SJSA1 (cell line): ENCODE results near the gene NDUFV1. TPM values are rescaled to one million over a fixed set of nuclear protein-coding genes. Genes with fewer than 3 reads are reported as not detected.
"Not testable (repeated sequence)": the region's sequence is repeated elsewhere in the genome, so short reads cannot be mapped to it uniquely, and the experiment has no call there.

Source experiments
- DNase-seq, 2 experiments: peaks; one replicate each; pipeline ENCODE4 v3.0.0-alpha.2; 2015 to 2020; ENCODE audit warnings: low spot score in 2 of 2, low read depth in 1 of 2
- H3K27ac ChIP-seq: fragments of 250-450 bp; sonication (Bioruptor Pico); 2 replicates; pipeline ENCODE4 v1.5.1; 2020; ENCODE audit warnings: mild to moderate bottlenecking, moderate library complexity
- H3K27me3 ChIP-seq: fragments of 250-450 bp; sonication (Bioruptor Pico); replicated peaks from 2 replicates; pipeline ENCODE4 v1.5.1; 2020; ENCODE audit warnings: mild to moderate bottlenecking, moderate library complexity
- H3K36me3 ChIP-seq: fragments of 250-450 bp; sonication (Bioruptor Pico); 2 replicates; pipeline ENCODE4 v1.5.1; 2020; ENCODE audit warnings: mild to moderate bottlenecking
- H3K4me1 ChIP-seq: fragments of 250-450 bp; sonication (Bioruptor Pico); replicated peaks from 2 replicates; pipeline ENCODE4 v1.6.1; 2021; ENCODE audit warnings: mild to moderate bottlenecking
- H3K4me3 ChIP-seq: fragments of 250-450 bp; sonication (Bioruptor Pico); 2 replicates; pipeline ENCODE4 v1.5.1; 2020; ENCODE audit warnings: mild to moderate bottlenecking
- H3K9me3 ChIP-seq: fragments of 250-450 bp; sonication (Bioruptor Pico); replicated peaks from 2 replicates; pipeline ENCODE4 v1.5.1; 2020; ENCODE audit warnings: mild to moderate bottlenecking
- total RNA-seq: library from RNA; depleted of rRNA; stranded (reverse); fragments of >200 nt; shearing (Covaris generic); gene quantifications from 2 replicates; pipeline ENCODE4 v1.2.3, GENCODE V29; 2014

NDUFV1 gene
- total RNA-seq, 1 experiment from 2014 or later, result 308 TPM

DNA sequence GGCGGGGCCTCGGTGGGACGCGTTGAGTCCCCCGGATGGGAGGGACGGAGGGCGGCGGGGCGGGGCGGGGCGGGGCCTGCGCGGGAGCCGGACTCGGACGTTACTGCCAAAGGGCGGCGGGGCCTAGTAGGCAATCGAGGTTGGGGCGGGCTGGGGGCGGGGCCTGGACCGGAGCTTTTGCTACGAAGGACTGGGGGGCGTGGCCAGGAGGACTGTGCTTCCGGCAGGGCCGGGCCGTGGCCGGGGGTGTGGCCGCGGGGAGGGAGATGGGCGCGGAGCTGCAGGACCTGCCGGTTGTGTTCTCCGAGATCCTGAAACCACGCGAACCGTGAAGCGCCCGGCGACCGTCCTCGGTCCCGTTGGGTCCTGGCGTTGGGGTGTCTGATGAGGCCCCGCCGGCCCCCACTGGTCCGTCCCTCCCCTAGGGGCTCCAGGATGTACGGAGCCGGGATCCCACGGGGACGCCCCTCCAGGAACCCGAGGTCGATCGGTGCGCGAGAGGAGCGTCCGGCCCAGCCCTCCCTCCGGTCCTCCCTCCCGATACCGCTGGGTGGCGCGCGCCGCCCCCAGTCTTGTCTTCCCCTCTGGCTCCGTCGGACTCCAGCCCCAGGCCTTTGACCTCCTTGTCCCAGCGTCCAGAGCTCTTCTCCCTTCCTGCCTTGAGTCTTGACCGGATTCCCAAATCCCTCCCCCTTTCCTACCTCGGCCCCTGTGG, 23.6 kb downstream of the NDUFV1 start:
- Histone ChIP-seq H3K27ac (peak overlapping the region; percentile 12), H3K9me3 (peaks cover 6% of the 10 kb centered on the region), H3K27me3 (peaks cover 6% of the 10 kb centered on the region), H3K4me3 (peak overlapping the region; percentile 56), H3K4me1 (peaks cover 23% of the 10 kb centered on the region), H3K36me3 (0 out of 2 replicates have a peak, but pooled peaks cover 5% of the 10 kb centered on the region)
- peak; percentile 99 to 100 for DNase-seq

DNA sequence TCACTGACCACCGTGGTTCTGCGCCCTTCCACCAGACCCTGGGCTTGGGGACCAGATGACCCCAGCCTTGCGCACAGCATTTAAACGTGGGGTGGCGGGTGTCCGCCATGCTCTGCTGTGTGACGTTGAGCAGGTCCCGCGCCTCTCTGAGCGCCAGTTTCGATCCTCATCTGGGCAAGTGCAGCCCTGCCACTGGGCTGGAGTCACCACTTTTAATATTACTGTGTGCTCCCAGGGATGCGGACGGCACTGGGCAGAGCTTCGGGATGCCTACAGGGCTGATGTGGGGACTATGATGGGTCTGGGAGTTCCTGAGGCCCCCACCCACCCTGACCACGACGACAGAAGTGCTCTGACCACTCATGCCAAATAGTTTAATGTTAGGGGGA, 24.2 kb downstream of the NDUFV1 start:
- peak overlapping the region; percentile 12 for H3K27ac ChIP-seq
- peaks cover 23% of the 10 kb centered on the region for H3K4me1 ChIP-seq
- peak overlapping the region; percentile 56 for H3K4me3 ChIP-seq
- H3K36me3 ChIP-seq, result 0 out of 2 replicates have a peak, but pooled peaks cover 5% of the 10 kb centered on the region
- H3K9me3 ChIP-seq, result peaks cover 6% of the 10 kb centered on the region
- no peak for DNase-seq
- peaks cover 6% of the 10 kb centered on the region for H3K27me3 ChIP-seq

DNA sequence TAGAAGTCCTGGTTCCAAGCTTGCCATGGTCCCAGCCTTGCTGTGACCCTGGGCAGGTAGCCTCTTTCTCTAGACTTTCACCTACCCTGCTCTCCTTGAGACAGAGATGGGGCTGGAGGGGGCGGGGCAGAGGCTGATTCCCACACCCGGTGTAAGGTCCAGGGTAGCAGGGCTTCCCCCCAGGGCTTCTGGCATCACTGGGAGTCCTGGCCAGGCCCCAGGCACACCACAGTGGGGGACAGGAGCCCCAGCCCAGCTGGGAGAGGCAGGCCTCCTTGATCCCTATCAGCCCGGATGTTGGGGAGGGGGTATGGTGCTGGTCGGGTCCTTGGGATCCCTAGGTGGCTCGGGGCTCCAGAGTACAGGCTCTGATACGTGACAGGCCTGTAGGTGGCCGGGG, 24.7 kb downstream of the NDUFV1 start:
- Histone ChIP-seq H3K27ac (no peak overlapping the region), H3K9me3 (peaks cover 6% of the 10 kb centered on the region), H3K4me1 (peaks cover 23% of the 10 kb centered on the region), H3K27me3 (peaks cover 6% of the 10 kb centered on the region), H3K36me3 (0 out of 2 replicates have a peak, but pooled peaks cover 5% of the 10 kb centered on the region), H3K4me3 (no peak overlapping the region)
- peak in 1 of 2 experiments; percentile 61 for DNase-seq

DNA sequence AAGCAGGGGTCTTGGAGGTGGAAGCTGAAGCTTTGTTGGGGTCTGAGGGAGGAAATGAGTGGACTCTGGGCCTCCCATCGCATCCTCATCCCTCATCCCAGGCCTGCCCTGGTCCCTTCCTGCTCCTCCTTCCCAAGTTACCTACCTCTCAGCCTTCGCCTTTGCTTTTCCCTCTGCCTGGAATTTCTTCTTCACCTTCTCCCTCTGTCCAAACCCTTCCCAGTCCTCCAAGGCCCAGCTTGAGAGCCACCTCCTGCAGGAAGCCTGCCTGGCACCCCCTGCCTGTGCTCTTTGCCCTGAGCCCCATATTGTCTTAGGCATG, 25.1 kb downstream of the NDUFV1 start:
- H3K4me3 ChIP-seq, result no peak overlapping the region
- H3K27me3 ChIP-seq, result peaks cover 10% of the 10 kb centered on the region
- 0 out of 2 replicates have a peak, but pooled peaks cover 5% of the 10 kb centered on the region for H3K36me3 ChIP-seq
- peaks cover 6% of the 10 kb centered on the region for H3K9me3 ChIP-seq
- H3K4me1 ChIP-seq, result peaks cover 23% of the 10 kb centered on the region
- H3K27ac ChIP-seq, result no peak overlapping the region
- DNase-seq, result no peak

DNA sequence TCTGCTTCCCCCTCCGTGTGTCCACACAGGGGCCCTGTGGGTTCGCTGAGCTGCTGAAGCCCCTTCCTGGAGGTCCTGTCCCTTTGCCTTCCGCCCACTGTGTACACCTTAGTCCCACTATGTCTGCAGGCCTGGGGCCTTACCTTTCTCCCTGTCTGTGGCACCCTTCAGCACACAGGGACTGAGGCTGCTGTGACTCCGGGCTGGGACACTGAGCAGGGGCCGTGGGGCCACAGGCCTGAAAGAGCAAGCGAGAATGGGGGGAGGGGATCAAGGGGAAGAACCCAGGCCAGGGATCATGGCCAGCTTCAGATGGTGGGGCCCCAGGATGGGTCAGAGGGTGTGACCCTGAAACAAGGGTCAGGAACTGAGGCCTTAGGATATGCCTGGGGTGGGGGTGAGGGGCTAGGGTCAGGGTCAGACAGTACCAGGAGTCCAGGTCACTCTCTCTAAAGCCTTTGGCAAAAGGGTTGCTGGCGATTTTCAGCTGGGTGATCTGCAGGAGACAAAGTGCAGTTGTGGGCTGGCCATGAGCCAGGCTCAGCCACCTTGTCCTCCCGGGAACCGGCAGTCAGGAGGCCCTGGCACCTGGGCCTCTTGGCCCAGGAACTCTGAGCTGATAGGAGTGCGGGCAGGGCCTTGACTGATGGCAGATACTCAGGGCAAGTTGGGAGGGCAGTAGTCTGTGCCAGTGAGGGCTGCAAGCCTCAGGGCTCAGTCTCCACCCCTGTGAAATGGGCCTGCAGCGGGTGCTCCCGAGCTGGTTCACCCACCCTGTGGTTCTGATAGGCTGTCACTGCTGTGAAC, 25.6 kb downstream of the NDUFV1 start:
- H3K36me3 ChIP-seq, result 0 out of 2 replicates have a peak, but pooled peaks cover 5% of the 10 kb centered on the region

DNA sequence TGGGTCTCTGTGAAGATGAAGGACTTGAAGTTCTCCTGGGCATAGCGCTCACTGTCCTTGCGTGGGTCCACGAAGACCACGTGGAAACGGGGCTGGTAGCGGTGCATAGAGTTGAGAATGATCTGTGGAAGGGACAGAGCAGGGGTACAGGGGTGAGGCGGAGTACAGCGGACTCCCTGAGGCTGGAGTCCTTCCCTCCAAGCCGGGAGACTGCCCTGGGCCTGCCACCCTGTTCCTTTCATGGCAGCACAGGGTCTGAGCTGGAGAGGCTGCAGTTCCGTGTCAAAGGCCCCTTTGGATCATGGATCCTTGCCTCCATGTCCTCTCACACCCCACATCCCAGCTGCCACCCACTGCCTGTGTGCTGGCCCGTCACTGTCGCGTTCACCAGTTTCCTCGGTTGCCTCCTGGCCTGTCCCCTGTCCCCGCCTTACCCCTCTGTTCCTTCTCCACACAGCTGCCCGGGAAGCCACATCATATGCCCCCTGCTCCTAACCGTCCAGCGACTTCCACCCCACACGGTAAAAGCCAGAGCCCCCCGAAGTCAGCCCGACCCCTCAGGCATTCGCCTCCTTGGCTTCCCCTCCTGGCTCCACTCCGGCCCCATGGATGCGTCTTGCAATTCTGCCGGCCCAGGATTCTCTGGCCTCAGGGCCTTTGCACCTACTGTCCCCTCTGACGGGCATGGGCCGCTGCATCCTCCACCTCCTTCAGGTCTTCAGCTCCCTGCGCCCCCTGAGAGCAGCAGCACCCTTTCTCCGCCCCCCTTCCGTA, 26.4 kb downstream of the NDUFV1 start:
- H3K9me3 ChIP-seq, result peaks cover 6% of the 10 kb centered on the region
- H3K36me3 ChIP-seq, result 0 out of 2 replicates have a peak, but pooled peaks cover 5% of the 10 kb centered on the region
- peaks cover 23% of the 10 kb centered on the region for H3K4me1 ChIP-seq
- no peak for DNase-seq
- H3K27ac ChIP-seq, result no peak overlapping the region
- H3K27me3 ChIP-seq, result peaks cover 12% of the 10 kb centered on the region
- no peak overlapping the region for H3K4me3 ChIP-seq

More for the DNA sequence above, 25.6 kb downstream of the NDUFV1 start:
- DNase-seq, result no peak
- Histone ChIP-seq H3K27ac (no peak overlapping the region), H3K4me1 (peaks cover 23% of the 10 kb centered on the region), H3K27me3 (peaks cover 12% of the 10 kb centered on the region), H3K4me3 (no peak overlapping the region), H3K9me3 (peaks cover 6% of the 10 kb centered on the region)

DNA sequence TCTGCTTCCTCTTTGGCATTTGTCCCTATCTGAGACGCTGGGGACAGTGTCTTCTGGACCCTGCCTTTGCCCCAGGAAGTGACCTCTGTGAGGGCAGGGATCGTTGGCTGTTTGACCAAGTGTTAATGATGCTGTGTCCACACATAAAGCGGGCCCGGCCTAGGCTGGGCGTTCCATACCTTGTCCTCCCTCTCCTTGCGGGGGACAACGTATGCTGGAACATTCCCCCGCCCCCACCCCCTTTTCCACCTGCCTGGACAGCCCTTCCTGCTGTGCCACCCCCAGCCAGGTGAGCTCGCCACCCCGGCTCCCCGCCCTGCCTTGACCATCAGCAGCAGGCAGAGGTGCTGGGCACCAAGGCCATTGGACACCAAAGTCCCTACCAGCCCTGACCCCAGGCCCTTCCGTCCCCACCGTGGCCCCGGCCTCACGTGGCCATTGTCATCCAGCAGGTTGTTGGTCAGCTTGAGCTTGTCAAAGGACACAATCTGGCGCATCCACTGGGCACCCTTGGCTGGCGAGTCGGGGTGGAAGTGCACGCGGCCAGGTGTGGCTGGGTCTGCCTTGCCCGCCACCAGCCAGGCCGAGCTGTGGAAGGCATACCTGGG, 27.1 kb downstream of the NDUFV1 start:
- H3K27me3 ChIP-seq, result peaks cover 15% of the 10 kb centered on the region
- H3K27ac ChIP-seq, result no peak overlapping the region
- H3K36me3 ChIP-seq, result 0 out of 2 replicates have a peak, but pooled peaks cover 5% of the 10 kb centered on the region
- peaks cover 6% of the 10 kb centered on the region for H3K9me3 ChIP-seq
- H3K4me3 ChIP-seq, result no peak overlapping the region
- no peak for DNase-seq
- peaks cover 22% of the 10 kb centered on the region for H3K4me1 ChIP-seq

DNA sequence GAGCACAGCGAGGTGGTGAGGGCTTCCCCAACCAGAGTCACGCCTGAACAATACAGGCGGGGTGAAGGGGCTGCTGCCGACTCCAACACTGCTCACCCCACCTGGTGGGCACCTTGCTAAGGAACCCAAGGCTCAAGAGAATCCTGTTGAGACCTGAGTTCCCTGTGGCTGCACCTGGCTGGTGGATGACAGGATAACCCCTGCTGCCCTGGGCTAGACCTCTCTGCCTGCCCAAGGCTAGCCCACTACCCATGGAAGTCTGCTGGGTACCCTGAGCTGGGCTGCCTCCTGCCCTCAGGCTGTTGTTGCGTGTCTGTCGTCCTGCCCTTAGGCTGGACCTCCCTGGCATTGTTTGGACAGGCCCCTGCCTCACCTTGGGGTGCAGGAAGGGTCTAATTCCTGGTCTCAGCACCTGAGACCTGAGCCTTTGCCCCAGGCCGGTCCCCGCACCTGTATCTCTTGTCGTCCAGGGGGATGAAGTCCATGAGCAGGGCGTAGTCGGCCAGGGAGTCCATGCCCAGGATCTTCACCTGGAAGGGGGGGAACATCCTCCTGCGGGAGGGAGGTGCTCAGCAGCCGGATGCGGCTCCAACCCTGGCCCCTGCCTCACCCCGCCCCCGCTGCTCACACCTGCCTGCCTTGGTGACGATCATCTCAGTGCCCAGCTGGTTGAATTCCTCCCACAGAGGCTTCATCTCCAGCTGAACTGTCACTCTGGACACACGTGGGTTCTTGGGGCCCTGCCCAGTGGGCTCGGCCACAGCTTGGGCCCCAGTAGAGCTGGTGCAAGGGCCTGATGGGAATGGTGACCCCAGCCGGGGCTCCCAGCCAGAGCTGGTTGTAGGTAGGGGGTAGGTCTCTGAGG, 27.9 kb downstream of the NDUFV1 start:
- no peak for DNase-seq
- Histone ChIP-seq H3K9me3 (peaks cover 3% of the 10 kb centered on the region), H3K27me3 (peaks cover 19% of the 10 kb centered on the region), H3K4me3 (no peak overlapping the region), H3K27ac (no peak overlapping the region), H3K36me3 (0 out of 2 replicates have a peak, but pooled peaks cover 2% of the 10 kb centered on the region), H3K4me1 (peaks cover 15% of the 10 kb centered on the region)

DNA sequence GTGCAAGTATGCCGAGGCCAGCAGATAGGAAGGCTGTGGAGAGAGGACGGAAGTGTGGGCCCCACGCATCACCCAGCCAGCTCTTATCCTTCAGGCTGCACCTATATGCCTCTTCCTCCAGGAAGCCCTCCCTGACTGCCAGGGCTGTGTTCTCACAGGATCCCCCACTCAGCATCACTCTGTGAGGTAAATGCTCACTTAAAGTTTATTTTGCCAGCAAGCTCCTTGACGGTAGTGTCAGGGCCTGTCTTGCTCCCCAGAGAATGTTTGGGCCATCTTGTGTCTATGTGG, 28.4 kb downstream of the NDUFV1 start:
- no peak overlapping the region for H3K27ac ChIP-seq

DNA sequence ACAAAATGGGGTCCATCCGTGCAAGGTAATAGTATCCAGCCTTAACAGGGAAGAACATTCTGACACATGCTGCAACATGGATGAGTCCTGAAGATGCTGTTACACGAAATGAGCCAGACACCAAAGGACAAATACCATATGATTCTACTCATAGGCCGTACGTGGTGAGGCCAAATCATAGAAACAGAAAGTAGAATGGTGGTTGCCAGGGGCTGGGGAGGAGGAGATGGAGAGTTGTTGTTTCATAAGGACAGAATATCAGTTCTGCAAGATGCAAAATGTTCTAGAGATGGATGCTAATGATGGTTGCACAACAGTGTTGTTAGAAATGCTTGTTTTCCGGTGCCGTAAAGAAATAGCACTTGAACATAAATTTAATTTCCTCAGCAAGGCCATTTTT, 30.2 kb downstream of the NDUFV1 start:
- Histone ChIP-seq H3K36me3 (no peaks in the 10 kb centered on the region), H3K27me3 (peaks cover 31% of the 10 kb centered on the region), H3K4me3 (no peak overlapping the region), H3K27ac (no peak overlapping the region), H3K4me1 (no peaks in the 10 kb centered on the region), H3K9me3 (0 out of 2 replicates have a peak, but pooled peaks cover 7% of the 10 kb centered on the region)
- no peak for DNase-seq

More for the DNA sequence above, 28.4 kb downstream of the NDUFV1 start:
- H3K4me1 ChIP-seq, result peaks cover 12% of the 10 kb centered on the region
- H3K36me3 ChIP-seq, result no peaks in the 10 kb centered on the region
- DNase-seq, result no peak
- H3K4me3 ChIP-seq, result no peak overlapping the region
- 0 out of 2 replicates have a peak, but pooled peaks cover 2% of the 10 kb centered on the region for H3K9me3 ChIP-seq
- peaks cover 23% of the 10 kb centered on the region for H3K27me3 ChIP-seq

DNA sequence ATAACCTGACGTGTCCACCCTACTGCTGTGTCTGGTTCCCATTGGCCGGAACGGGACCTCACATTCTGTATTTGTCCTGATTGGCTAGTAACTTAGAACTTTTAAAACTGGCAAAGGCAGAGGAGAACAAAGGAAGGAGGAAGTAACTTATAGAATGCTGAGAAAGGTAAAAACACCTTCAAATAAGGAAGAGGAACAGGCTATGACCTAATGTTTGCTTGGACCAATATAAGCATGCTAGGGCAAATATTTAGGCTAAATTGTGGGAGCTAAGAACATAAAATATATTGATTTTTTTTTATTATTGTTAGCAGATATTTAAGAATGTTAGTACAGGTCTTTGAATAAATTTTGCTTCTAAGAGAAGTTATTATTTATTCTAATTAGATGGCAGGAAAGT, 30.7 kb downstream of the NDUFV1 start:
- not testable (repeated sequence) for H3K9me3 ChIP-seq, H3K27ac ChIP-seq, H3K4me3 ChIP-seq, H3K4me1 ChIP-seq, DNase-seq, H3K36me3 ChIP-seq
- peaks cover 31% of the 10 kb centered on the region for H3K27me3 ChIP-seq

DNA sequence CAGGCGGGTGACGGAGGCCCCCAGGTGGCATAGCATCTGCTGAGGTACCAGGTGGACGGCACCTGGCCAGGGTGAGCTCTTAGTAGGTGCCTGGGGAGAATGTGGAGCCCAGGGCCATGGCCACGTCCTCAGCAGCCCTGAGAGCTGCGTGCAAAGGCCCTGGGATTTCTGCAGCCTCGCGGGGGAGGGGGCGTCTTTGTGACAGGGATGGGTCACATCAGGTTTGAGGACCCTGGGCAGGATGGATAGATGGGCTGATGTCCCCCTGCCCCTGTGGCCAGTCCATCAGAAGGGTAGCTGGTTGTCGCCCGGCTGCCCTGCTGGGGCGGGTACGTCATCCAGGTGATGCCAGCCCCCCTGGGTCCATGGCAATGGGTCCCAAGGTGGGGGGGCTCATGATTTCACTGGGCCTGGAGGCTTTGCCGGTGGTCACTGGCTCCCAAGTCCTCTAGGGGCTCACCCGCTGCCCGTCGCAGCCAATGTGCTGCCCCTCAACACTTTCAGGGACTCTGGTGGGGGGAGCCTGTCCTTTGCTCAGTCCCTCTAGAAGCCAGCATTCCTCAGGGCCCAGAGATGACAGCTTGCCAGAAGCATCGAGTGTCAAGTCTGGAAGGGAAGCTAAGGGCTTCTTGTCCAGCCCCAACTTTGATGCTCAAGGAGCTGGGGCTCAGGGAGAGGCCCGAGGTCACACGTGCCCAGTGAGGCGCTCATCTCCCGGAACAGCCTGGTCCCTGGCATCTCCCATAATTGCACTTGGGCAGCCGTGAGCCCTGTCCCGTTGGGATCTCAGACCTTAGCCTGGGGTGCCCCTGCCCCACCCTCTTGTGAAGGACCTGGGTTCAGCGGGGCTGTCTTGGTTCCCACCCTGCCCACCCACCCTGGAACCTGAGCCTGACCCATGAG, 32.0 kb downstream of the NDUFV1 start:
- no peak for DNase-seq
- peaks cover 31% of the 10 kb centered on the region for H3K27me3 ChIP-seq
- no peak overlapping the region for H3K27ac ChIP-seq
- H3K36me3 ChIP-seq, result no peaks in the 10 kb centered on the region
- peaks cover 16% of the 10 kb centered on the region for H3K9me3 ChIP-seq
- no peaks in the 10 kb centered on the region for H3K4me1 ChIP-seq
- H3K4me3 ChIP-seq, result no peak overlapping the region
